Measurements from ENCODE around the gene ZNF324.
"Not testable (repeated sequence)": the region's sequence is repeated elsewhere in the genome, so short reads cannot be mapped to it uniquely, and the experiment has no call there.

Gene ZNF324

GRCh38 chr19:58451358-58452101 is 15.3 kb upstream of the ZNF324 start, which contains the start of gene ZNF324B:
ZNF324B (plus strand) TSS chr19:58451622; CDS start chr19:58453702, 2,080 bp downstream.
- 0% methylated on average over 79 of the region's 79 CpGs for WGBS, 2 experiments

GRCh38 chr19:58453743-58454142 is 13.1 kb upstream of the ZNF324 start:
- WGBS, 2 experiments = 88 to 90% methylated on average over 6 of the region's 6 CpGs
- no peak overlapping the region for H3K27ac ChIP-seq (ENCODE audit: insufficient read depth, low read depth, low read length, poor library complexity, severe bottlenecking)
- no peaks in the 10 kb centered on the region for H3K36me3 ChIP-seq (ENCODE audit: control insufficient read depth, insufficient read depth, low read length)
- no peak overlapping the region for H3K4me3 ChIP-seq (ENCODE audit: insufficient read depth, low read depth, low read length)
- peaks cover 2% of the 10 kb centered on the region for H3K9me3 ChIP-seq (ENCODE audit: control insufficient read depth, low read length)
- peaks cover 37% of the 10 kb centered on the region for H3K27me3 ChIP-seq (ENCODE audit: control insufficient read depth, insufficient read depth, low read length, poor library complexity, severe bottlenecking)
- no peaks in the 10 kb centered on the region for H3K4me1 ChIP-seq (ENCODE audit: control insufficient read depth, insufficient read depth, low read length)

More at GRCh38 chr19:58451358-58452101, 15.3 kb upstream of the ZNF324 start, which contains the start of gene ZNF324B:
- Histone ChIP-seq H3K36me3 (ENCODE audit: control insufficient read depth, insufficient read depth, low read length) (no peaks in the 10 kb centered on the region), H3K9me3 (ENCODE audit: control insufficient read depth, low read length) (peaks cover 2% of the 10 kb centered on the region), H3K27ac (ENCODE audit: insufficient read depth, low read depth, low read length, poor library complexity, severe bottlenecking) (no peak within 1 kb of the TSS), H3K4me1 (ENCODE audit: control insufficient read depth, insufficient read depth, low read length) (no peaks in the 10 kb centered on the region), H3K27me3 (ENCODE audit: control insufficient read depth, insufficient read depth, low read length, poor library complexity, severe bottlenecking) (peaks cover 37% of the 10 kb centered on the region), H3K4me3 (ENCODE audit: insufficient read depth, low read depth, low read length) (peak within 1 kb of the TSS; percentile 45)

GRCh38 chr19:58455306-58455705 is 11.6 kb upstream of the ZNF324 start:
- Histone ChIP-seq H3K27ac (ENCODE audit: insufficient read depth, low read depth, low read length, poor library complexity, severe bottlenecking) (no peak overlapping the region), H3K4me3 (ENCODE audit: insufficient read depth, low read depth, low read length) (no peak overlapping the region), H3K4me1 (ENCODE audit: control insufficient read depth, insufficient read depth, low read length) (no peaks in the 10 kb centered on the region), H3K27me3 (ENCODE audit: control insufficient read depth, insufficient read depth, low read length, poor library complexity, severe bottlenecking) (peaks cover 28% of the 10 kb centered on the region), H3K9me3 (ENCODE audit: control insufficient read depth, low read length) (no peaks in the 10 kb centered on the region), H3K36me3 (ENCODE audit: control insufficient read depth, insufficient read depth, low read length) (no peaks in the 10 kb centered on the region)
- WGBS, 2 experiments = 95 to 96% methylated on average over 17 of the region's 21 CpGs

- no peaks in the 10 kb centered on the region for H3K4me1 ChIP-seq (ENCODE audit: control insufficient read depth, insufficient read depth, low read length)
- H3K27ac ChIP-seq (ENCODE audit: insufficient read depth, low read depth, low read length, poor library complexity, severe bottlenecking) = no peak overlapping the region
- peaks cover 20% of the 10 kb centered on the region for H3K27me3 ChIP-seq (ENCODE audit: control insufficient read depth, insufficient read depth, low read length, poor library complexity, severe bottlenecking)
- H3K9me3 ChIP-seq (ENCODE audit: control insufficient read depth, low read length) = no peaks in the 10 kb centered on the region
- WGBS, 2 experiments = 96 to 97% methylated on average over 35 of the region's 35 CpGs
- no peak overlapping the region for H3K4me3 ChIP-seq (ENCODE audit: insufficient read depth, low read depth, low read length)
- no peaks in the 10 kb centered on the region for H3K36me3 ChIP-seq (ENCODE audit: control insufficient read depth, insufficient read depth, low read length)
Measured at GRCh38 chr19:58456111-58456510, 10.8 kb upstream of the ZNF324 start.

- Histone ChIP-seq H3K4me1 (ENCODE audit: control insufficient read depth, insufficient read depth, low read length) (no peaks in the 10 kb centered on the region), H3K27me3 (ENCODE audit: control insufficient read depth, insufficient read depth, low read length, poor library complexity, severe bottlenecking) (no peaks in the 10 kb centered on the region), H3K27ac (ENCODE audit: insufficient read depth, low read depth, low read length, poor library complexity, severe bottlenecking) (no peak overlapping the region), H3K9me3 (ENCODE audit: control insufficient read depth, low read length) (no peaks in the 10 kb centered on the region), H3K36me3 (ENCODE audit: control insufficient read depth, insufficient read depth, low read length) (no peaks in the 10 kb centered on the region), H3K4me3 (ENCODE audit: insufficient read depth, low read depth, low read length) (no peak overlapping the region)
- WGBS, 2 experiments = 80 to 94% methylated on average over 2 of the region's 2 CpGs
Measured at GRCh38 chr19:58460039-58460438, 6.8 kb upstream of the ZNF324 start.

- Histone ChIP-seq H3K9me3 (ENCODE audit: control insufficient read depth, low read length) (no peaks in the 10 kb centered on the region), H3K4me1 (ENCODE audit: control insufficient read depth, insufficient read depth, low read length) (no peaks in the 10 kb centered on the region), H3K36me3 (ENCODE audit: control insufficient read depth, insufficient read depth, low read length) (peaks cover 5% of the 10 kb centered on the region), H3K27me3 (ENCODE audit: control insufficient read depth, insufficient read depth, low read length, poor library complexity, severe bottlenecking) (peaks cover 8% of the 10 kb centered on the region), H3K4me3 (ENCODE audit: insufficient read depth, low read depth, low read length) (peak overlapping the region; percentile 89), H3K27ac (ENCODE audit: insufficient read depth, low read depth, low read length, poor library complexity, severe bottlenecking) (no peak overlapping the region)
- WGBS, 2 experiments = 48 to 51% methylated on average over 20 of the region's 20 CpGs
Measured at GRCh38 chr19:58466089-58466759, 656 bp upstream of the ZNF324 start.

- WGBS, 2 experiments = 71 to 73% methylated on average over 5 of the region's 5 CpGs
- Histone ChIP-seq H3K9me3 (ENCODE audit: control insufficient read depth, low read length) (no peaks in the 10 kb centered on the region), H3K27me3 (ENCODE audit: control insufficient read depth, insufficient read depth, low read length, poor library complexity, severe bottlenecking) (peaks cover 8% of the 10 kb centered on the region), H3K36me3 (ENCODE audit: control insufficient read depth, insufficient read depth, low read length) (peaks cover 5% of the 10 kb centered on the region), H3K4me3 (ENCODE audit: insufficient read depth, low read depth, low read length) (no peak overlapping the region), H3K4me1 (ENCODE audit: control insufficient read depth, insufficient read depth, low read length) (no peaks in the 10 kb centered on the region), H3K27ac (ENCODE audit: insufficient read depth, low read depth, low read length, poor library complexity, severe bottlenecking) (no peak overlapping the region)
Measured at GRCh38 chr19:58468216-58468839, 1.4 kb downstream of the ZNF324 start.

- no peak overlapping the region for H3K27ac ChIP-seq (ENCODE audit: insufficient read depth, low read depth, low read length, poor library complexity, severe bottlenecking)
- 92 to 94% methylated on average over 16 to 17 of the region's 17 CpGs for WGBS, 2 experiments
- no peak overlapping the region for H3K4me3 ChIP-seq (ENCODE audit: insufficient read depth, low read depth, low read length)
- H3K4me1 ChIP-seq (ENCODE audit: control insufficient read depth, insufficient read depth, low read length) = no peaks in the 10 kb centered on the region
- H3K36me3 ChIP-seq (ENCODE audit: control insufficient read depth, insufficient read depth, low read length) = peaks cover 5% of the 10 kb centered on the region
- no peaks in the 10 kb centered on the region for H3K9me3 ChIP-seq (ENCODE audit: control insufficient read depth, low read length)
- H3K27me3 ChIP-seq (ENCODE audit: control insufficient read depth, insufficient read depth, low read length, poor library complexity, severe bottlenecking) = peaks cover 8% of the 10 kb centered on the region
Measured at GRCh38 chr19:58469241-58470013, 2.5 kb downstream of the ZNF324 start.

- H3K36me3 ChIP-seq (ENCODE audit: control insufficient read depth, insufficient read depth, low read length); H3K4me1 ChIP-seq (ENCODE audit: control insufficient read depth, insufficient read depth, low read length); H3K27me3 ChIP-seq (ENCODE audit: control insufficient read depth, insufficient read depth, low read length, poor library complexity, severe bottlenecking); H3K27ac ChIP-seq (ENCODE audit: insufficient read depth, low read depth, low read length, poor library complexity, severe bottlenecking); H3K9me3 ChIP-seq (ENCODE audit: control insufficient read depth, low read length); H3K4me3 ChIP-seq (ENCODE audit: insufficient read depth, low read depth, low read length): not testable (repeated sequence)
- WGBS, 2 experiments = 96% methylated on average over 28 of the region's 53 CpGs
Measured at GRCh38 chr19:58470837-58471543, 4.1 kb downstream of the ZNF324 start.
